Activated T-helper 1 cell treated with Interleukin-2 at 50 U/mL for 16 hours (primary cell): ENCODE results near the gene RGS19.
A peak's percentile ranks its signal among the peaks of the same experiment; 100 is the strongest.
"Not testable (repeated sequence)": the region's sequence is repeated elsewhere in the genome, so short reads cannot be mapped to it uniquely, and the experiment has no call there.

Source experiments
- DNase-seq: peaks from one replicate; pipeline ENCODE4 v3.0.0-alpha.2; 2020; ENCODE audit warnings: low read depth

The RGS19 gene, protein sequence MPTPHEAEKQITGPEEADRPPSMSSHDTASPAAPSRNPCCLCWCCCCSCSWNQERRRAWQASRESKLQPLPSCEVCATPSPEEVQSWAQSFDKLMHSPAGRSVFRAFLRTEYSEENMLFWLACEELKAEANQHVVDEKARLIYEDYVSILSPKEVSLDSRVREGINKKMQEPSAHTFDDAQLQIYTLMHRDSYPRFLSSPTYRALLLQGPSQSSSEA

GRCh38 chr20:64079273-64080012, at the start of gene RGS19:
Gene RGS19, minus strand, starts transcription at chr20:64079518. Its CDS starts 2,632 bp downstream, at chr20:64076886.
- DNase-seq: peak; percentile 59

- DNase-seq: not testable (repeated sequence)
Observed at GRCh38 chr20:64123517-64123916, 44.2 kb upstream of the RGS19 start.

DNA sequence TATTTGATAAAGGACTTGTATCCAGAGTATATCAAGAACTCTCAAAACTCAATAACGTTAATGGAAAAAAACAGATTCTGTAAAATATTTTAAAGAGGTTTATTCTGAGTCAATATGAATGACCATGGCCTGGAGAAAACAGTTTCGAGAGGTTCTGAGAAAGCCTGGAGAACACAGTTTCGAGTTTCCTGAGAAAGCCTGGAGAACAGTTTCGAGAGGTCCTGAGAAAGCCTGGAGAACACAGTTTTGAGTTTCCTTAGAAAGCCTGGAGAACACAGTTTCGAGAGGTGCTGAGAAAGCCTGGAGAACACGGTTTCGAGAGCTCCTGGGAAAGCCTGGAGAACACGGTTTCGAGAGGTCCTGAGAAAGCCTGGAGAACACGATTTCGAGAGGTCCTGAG, 43.6 kb upstream of the RGS19 start:
- not testable (repeated sequence) for DNase-seq

DNA sequence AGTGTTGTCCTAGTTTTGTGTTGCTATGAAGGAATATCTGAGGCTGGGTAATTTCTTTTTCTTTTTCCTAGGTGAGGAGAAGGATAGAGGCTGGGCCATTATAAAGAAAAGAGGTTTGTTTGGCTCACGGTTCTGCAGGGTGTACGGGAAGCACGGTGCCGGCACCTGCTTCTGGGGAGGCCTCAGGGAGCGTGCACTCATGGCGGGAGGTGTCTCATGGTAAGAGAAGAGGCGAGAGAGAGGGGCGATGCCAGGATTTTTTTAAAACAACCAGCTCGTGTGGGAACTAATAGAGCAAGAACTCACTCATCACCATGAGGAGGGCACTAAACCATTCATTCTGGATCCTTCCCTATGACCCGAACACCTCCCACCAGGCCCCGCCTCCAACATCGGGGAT, 42.3 kb upstream of the RGS19 start:
- no peak for DNase-seq

DNA sequence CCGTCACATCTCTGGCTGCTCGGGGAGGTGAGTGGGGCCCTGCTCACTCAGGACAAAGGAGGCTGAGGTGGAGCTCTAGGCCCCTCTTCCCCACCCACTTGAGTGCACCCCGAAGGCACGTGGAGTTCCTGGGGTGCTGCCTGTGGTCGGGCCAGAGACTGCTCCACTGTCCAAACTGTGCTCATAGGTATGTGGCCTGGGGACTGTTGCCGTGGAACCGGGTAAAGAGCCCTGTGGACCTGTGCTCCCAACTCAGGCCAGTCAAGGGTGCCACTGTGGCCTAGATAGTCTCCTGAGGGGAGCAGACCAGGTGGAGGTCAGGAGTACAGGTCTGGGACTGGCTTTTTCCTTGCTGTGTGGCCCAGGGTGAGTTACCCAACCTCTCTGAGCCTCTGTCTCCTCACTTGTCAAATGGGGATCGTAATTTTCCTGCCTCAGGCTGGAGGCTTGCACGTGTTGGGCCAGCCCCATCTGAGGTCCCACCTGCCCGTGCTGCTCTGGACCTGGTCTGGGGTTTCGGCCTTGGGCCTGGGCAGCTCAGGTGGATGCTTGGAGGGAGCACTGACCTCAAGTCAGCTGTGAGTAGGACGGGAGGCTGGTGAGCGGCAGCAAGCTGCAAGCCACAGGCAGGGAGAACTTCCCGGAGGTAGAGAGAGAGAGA, 40.5 kb upstream of the RGS19 start:
- DNase-seq: no peak

DNA sequence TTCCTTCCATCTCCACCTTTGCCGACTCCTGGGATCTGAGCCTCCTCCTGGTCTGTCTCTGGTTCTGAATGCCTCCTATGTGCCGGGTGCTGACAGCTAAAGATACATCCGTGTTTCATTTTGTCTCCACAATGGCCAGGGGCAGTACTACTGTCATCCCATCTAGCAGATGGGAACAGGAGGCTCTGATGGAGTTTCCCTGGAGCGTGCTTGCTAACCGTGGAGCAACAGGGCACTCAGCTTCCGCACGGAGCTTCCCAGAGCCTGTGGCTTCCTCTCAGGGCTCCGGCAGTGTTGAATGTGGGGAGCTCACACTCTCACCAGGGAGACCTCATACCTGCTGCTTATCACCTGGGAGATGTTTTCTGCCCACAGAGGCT, 40.0 kb upstream of the RGS19 start:
- no peak for DNase-seq

- not testable (repeated sequence) for DNase-seq
Observed at GRCh38 chr20:64117432-64117777, 38.1 kb upstream of the RGS19 start.

GRCh38 chr20:64116541-64117431, 37.5 kb upstream of the RGS19 start:
- DNase-seq: no peak

DNA sequence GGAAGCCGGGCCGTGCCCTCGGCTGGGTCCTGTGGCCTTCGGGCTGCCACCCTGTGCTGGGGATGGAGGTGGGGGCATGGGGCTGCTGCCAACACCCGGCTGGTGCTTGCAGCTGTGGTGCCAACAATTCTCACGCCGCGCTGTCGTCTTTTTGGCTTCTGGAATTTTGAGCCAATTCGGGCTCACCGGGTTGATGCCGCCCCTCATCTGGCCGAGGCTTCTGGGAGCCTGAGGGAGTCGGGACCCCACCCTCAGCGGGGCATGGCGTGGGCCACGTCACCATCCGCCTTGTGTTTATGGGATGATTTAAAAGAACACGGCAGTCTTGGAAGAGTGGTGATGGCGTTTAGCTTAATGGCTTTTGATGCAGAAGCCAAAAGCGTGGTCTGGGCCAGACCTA, 36.7 kb upstream of the RGS19 start:
- DNase-seq: no peak

DNA sequence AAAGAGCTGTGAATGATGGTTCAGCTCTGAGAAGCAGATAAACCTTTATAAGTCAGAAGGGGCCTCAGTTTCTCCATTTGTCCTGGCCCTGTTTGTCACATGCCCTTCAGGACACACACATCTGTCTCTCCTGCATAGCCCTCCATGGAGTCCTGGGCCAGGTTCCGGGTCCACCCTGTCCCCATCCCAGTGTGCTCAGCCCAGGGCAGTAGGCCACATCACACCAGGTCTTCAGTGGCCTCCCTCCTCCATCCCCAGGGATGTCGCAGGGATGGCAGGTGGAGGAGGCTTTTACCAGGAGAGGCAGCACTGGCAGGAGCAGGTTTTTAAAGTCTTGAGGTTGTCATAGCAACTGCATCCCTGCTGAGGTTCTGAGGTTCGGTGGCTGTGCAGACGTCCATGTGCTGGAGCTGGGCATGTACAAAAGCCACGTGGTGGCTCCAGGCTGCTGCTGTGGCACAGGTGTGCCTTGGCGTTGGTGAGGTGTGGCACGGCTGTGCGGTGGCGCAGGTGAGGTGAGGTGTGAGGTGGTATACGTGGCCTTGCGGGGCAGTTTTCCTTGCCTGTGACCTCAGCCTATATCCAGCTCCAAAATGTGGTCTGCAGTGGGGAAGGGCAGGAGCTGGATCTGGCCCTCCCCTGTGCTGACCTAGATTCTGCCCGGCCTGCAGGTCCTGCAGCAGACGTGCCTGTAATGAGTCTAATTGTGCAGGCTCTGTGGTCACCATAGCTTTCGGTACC, 36.0 kb upstream of the RGS19 start:
- DNase-seq: no peak

DNA sequence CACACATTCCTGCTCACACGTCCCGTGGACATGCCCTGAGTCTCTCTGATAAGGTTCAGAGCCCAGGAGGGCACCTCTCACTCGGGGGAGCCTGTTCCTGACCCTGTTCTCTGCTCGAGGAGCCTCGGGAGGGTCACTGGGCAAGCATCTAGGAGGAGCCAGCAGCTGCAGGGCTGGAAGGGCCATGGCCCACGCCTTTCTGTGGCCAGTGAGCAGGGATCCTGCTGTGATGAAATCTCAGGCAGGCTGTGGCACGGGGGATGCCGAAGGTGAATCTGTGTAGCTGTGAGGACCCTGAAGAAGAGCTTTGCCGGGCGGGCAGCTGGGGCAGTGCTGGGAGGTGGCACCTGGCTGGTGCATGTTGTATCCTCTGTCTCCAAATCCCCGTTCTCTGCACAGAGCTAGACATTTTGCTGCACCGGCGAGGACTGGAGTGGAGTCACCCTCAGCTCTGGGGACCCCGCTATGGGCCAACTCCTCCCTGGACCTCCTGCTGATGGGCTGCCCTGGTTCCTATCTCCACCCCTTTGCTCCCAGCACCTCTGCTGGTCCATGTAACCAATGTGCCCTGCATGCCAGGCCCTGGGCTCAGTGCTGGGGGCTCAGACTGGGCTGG, 35.1 kb upstream of the RGS19 start:
- no peak for DNase-seq

- no peak for DNase-seq
Observed at GRCh38 chr20:64113796-64114355, 34.6 kb upstream of the RGS19 start.

DNA sequence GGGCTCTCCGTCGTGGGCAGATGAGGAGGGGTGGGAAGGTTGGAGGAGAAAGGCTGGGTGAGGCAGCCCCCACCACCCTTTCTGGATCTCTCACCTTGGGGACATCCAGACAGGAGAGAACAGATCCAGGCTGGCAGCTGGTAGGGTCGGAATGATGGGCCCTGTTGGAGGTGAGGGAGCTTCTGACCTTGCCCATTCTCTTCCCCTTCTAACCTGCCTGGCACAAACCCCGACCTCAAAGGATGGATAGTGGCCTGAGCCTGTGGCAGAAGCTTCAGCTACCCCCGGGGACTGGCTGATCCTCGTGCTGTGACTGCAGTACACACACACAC, 34.1 kb upstream of the RGS19 start:
- DNase-seq: no peak

DNA sequence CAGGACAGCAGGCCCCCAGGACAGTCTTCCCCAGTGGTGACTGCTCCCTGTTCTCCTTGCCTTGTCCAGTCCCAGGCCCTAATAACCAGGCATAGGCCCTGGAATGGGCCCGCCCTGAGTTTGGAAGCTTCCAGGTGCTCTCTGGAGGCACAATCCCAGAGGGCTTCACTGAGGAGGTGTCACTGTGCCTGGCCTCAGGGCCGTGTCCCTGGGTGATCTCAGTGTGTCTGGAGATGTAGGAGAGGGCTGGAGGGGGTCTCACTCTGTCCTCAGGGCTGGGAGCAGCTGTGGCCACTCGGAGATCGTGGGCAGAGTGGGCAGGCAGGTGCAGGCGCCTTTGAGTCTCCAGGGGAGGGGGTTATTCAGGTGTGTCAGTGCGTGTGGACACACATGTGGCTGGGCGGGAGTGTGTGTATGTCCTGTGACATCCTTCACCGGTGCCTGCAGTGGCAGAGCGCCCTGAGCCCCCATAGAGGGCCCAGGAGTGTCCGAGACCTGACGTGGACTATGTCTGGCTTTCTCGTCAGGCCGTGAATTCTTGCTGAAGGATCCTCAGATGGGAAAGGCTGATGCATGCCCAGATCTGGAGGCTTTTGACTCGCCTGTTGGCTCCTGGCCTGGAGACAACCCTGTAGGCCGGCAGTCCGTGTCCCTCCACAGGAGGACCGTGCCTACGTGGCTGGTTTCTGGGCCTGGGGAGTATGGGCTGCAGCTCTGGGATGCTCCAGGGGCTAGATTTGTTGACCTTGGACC, 33.5 kb upstream of the RGS19 start:
- DNase-seq: no peak

DNA sequence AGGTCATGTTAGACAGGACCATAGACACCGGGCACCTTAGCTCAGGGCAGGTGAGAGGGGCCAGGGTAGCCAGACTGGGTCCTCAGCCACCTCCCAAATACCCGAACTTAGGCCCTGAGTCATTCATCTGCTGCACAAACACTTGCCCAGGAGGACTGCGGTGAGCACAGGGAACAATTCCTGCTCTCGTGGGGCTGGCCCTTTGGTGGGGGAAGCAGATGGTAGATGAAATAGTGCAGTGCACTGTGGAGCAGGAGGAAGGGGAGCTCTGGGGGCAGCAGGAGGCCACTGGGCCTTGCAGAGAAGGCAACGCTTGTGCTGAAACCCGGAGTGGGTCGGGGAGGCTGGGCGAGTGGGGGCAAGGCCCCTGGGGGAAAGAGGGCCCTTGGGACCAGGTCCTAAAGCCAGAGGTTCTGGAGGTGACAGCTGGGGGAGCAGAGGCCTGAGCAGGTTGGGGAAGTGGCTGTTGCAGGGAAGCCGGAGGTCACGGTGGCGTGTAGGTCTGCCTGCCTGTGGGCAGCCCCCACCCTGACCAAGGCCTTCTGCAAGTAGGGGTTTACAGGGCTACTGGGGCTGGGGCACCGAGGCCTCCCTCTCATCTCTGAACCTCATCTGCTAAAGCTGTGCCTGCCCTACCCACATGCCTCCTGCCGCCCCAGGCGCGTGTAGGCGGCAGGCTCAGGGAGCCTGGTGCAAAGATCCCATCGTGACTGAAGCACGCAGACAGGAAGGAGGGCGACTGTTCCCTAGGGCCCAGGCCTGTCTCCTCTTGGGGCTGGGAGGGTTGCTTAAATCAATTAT, 32.7 kb upstream of the RGS19 start:
- DNase-seq: no peak

GRCh38 chr20:64110411-64111068, 31.2 kb upstream of the RGS19 start:
- no peak for DNase-seq

GRCh38 chr20:64109831-64110391, 30.6 kb upstream of the RGS19 start:
- DNase-seq: no peak
